HFF-Myc (cell line): ENCODE data around the gene MGAT4B.

Source experiments
- DNase-seq: peaks from one replicate; pipeline ENCODE4 v3.0.0-alpha.2; 2011; ENCODE audit warnings: low read depth; ENCODE audit errors: extremely low read depth
- H3K4me3 ChIP-seq: replicated peaks from 2 replicates; pipeline ENCODE4 v1.5.1; 2011; ENCODE audit warnings: low read depth, mild to moderate bottlenecking, control low read depth, low read length
- CTCF ChIP-seq: IDR thresholded peaks from 2 replicates; pipeline ENCODE4 v1.5.1; 2012; ENCODE audit warnings: mild to moderate bottlenecking, low read depth, low read length, control low read depth; ENCODE audit errors: missing control alignments

Gene MGAT4B

GRCh38 chr5:179801304-179802206 lies 5.1 kb downstream of the MGAT4B start:
- TF ChIP-seq CTCF: peak; percentile 63

GRCh38 chr5:179800696-179801201 lies 5.9 kb downstream of the MGAT4B start:
- TF ChIP-seq CTCF: no peak
- no peak overlapping the region for H3K4me3 ChIP-seq
- DNase-seq: no peak

More at GRCh38 chr5:179801304-179802206, 5.1 kb downstream of the MGAT4B start:
- H3K4me3 ChIP-seq: no peak overlapping the region
- no peak for DNase-seq

DNA sequence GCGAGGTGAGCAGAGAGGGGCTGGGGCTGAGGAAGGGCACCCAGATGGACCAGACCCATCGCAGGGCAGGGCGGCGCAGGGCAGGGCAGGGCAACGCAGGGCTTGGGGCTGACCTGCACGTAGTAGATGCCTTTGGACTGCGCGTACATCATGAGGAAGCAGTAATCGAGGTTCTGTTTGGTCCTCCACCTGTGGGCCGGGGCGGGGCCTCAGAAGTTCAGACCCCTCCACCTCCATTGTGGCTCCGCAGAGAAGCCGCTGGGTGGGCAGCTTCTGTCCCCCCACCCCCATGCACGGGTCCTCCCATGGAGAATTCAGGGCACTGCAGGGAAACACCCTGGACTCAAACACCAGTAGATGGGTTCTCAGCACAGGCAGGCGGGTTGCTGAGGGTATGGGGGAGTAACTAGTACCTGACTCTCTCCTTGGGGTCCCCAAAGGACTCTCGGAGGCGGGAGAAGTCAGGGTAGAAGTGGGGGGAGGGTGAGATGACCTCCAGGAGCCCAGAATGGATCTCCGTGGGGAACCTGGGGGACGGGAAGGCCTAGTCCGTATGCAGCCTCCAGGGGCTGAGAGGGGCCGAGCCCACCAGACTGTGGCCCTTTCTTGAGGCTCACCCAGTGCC lies 6.5 kb downstream of the MGAT4B start:
- H3K4me3 ChIP-seq: no peak overlapping the region
- no peak for TF ChIP-seq CTCF
- no peak for DNase-seq

GRCh38 chr5:179799644-179799973 lies 7.1 kb downstream of the MGAT4B start:
- TF ChIP-seq CTCF: no peak
- DNase-seq: no peak
- no peak overlapping the region for H3K4me3 ChIP-seq

GRCh38 chr5:179798771-179799643 lies 7.7 kb downstream of the MGAT4B start:
- DNase-seq: no peak
- no peak overlapping the region for H3K4me3 ChIP-seq
- TF ChIP-seq CTCF: no peak

DNA sequence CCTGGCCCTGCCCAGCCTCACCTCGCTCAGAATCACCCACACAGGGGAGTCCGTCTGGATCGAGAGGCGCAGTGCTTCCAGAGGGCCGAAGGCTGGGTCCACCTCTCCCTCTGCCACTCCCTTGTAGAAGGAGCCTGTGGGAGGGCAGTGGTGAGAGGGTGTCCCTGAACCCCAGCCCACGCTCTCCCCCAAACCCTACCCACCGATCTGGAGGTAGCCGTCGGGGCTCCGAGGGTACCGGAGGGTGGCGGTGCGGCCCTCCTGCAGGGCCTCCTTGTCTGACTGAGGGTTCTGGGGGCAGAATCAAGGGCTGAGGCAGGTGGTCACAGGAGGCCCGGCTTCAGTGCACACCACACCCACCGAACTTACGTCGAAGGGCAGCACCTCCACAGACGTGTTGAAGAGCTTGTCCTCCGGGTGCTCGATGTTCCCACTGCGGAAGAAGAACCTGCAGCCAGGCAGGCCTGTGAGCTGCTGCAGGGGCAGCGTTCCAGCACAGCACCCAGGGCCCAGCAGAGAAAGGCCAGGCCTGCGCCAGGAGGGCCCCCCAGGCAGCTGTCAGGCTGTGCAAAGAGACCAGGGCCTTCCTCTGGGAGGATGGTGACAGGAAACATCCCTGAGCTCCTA lies 8.4 kb downstream of the MGAT4B start:
- H3K4me3 ChIP-seq: no peak overlapping the region
- TF ChIP-seq CTCF: no peak
- DNase-seq: no peak
